Heart left ventricle (tissue), 13 donors: Measurements from ENCODE around the gene EMILIN3.

ENCODE experiments used
- CTCF ChIP-seq, 12 donors: fragments of 200-600 bp; sonication (generic) in 4 of 12; IDR thresholded peaks; one replicate each; pipeline versions ENCODE4 v1.5.0 to v1.8.0; 2018 to 2022; ENCODE audit warnings: antibody characterized with exemption in 12 of 12, mild to moderate bottlenecking in 5 of 12
- POLR2A ChIP-seq, 2 donors: fragments of 450-650 bp; IDR thresholded peaks; one replicate each; pipeline ENCODE4 v1.6.1; 2017; ENCODE audit warnings: antibody characterized with exemption in 2 of 2, mild to moderate bottlenecking in 2 of 2, moderate library complexity in 2 of 2
- donor health status: ischemic (EF 13 %, LVEDD 7.1; RV severe dilation, severe dysfunction).
- donor health status: DM: no; HTN: yes; CAD: no.
- donor health status: DM: no; HTN: no; CAD: no.
- donor health status: ischemic (EF 25% LVEDD 6.9; RV normal size, moderate dysfunction).
- donor health status: ischemic (EF 25% LVEDD 5.7; RV mildly dilated, moderate dysfunction).
- donor health status: ischemic (EF 35%, LVEDD 5.7; RV mildly dilated, moderate dysfunction).
- donor health status: nonischemic (EF 11% LVEDD 7.7; RV severe dilation, severe dysfunction).
- donor health status: DM: yes; HTN: yes; CAD: no.
- donor health status: PGD.
- donor health status: ischemic (EF 29% LVEDD 5.4; RV normal size, mild dysfunction).
- donor health status: nonischemic (EF 23%, LVEDD 6.1; RV moderate dilation, normal function).

DNA sequence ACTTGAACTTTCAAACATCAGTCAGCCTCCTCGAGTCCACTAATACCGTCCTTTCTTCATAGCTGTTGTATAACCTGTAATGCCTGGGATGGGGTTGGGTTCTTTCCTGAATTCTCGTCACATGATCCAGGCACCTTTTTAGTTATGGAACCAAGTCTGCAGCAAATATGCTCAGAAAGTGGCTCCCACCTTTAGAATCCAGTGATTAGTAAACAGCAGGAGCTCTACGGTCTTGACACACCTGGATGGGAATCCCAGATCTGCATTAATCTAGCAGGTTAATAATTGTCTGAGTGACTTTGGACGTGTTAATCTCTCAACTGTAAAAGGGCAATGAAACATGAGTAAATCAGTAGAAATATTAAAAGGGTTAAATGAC lies 48.4 kb downstream of the EMILIN3 start:
- TF ChIP-seq CTCF (IDR thresholded peaks at IDR 0.05) (no peak), POLR2A (IDR thresholded peaks at IDR 0.05) (no peak)
